Stimulated activated CD4-positive, alpha-beta T cell treated with anti-CD3 and anti-CD28 coated beads, Interleukin-12 subunit alpha, Interleukin-12 subunit beta, amount 100 ng/mL, for 48 hours (primary cell): Measurements from ENCODE around the gene ABHD17A.

Experiments used
- DNase-seq, 3 donors: peaks; one replicate each; pipeline ENCODE4 v3.0.0-alpha.2; 2020; ENCODE audit warnings: low read depth in 2 of 3, low spot score in 1 of 3

Gene ABHD17A

GRCh38 chr19:1854542-1855039 lies 30.7 kb downstream of the ABHD17A start:
- DNase-seq: no peak

GRCh38 chr19:1854039-1854541 lies 31.2 kb downstream of the ABHD17A start:
- DNase-seq: no peak

GRCh38 chr19:1853295-1854038 lies 31.8 kb downstream of the ABHD17A start:
- DNase-seq: peak; percentile 77 to 92 (median 81)

GRCh38 chr19:1852581-1853128 lies 32.6 kb downstream of the ABHD17A start:
- no peak for DNase-seq

- no peak for DNase-seq
Observed at GRCh38 chr19:1851654-1852580, 33.4 kb downstream of the ABHD17A start.

GRCh38 chr19:1850809-1851653 lies 34.3 kb downstream of the ABHD17A start:
- DNase-seq: no peak

GRCh38 chr19:1849886-1850398 lies 35.4 kb downstream of the ABHD17A start:
- no peak for DNase-seq

- DNase-seq: no peak
Observed at GRCh38 chr19:1849132-1849474, 36.2 kb downstream of the ABHD17A start.

GRCh38 chr19:1848399-1849131 lies 36.7 kb downstream of the ABHD17A start, which contains the start of gene REXO1:
REXO1 (minus strand) TSS chr19:1848483; CDS start chr19:1848358, 125 bp downstream.
- peak; percentile 95 to 99 (median 95) for DNase-seq

- no peak for DNase-seq
Observed at GRCh38 chr19:1847684-1848398, 37.5 kb downstream of the ABHD17A start.

GRCh38 chr19:1847348-1847683 lies 38.0 kb downstream of the ABHD17A start:
- no peak for DNase-seq

GRCh38 chr19:1846517-1847204 lies 38.6 kb downstream of the ABHD17A start:
- no peak for DNase-seq

- DNase-seq: no peak
Observed at GRCh38 chr19:1845642-1846041, 39.7 kb downstream of the ABHD17A start.

GRCh38 chr19:1845125-1845515 lies 40.2 kb downstream of the ABHD17A start:
- no peak for DNase-seq

GRCh38 chr19:1844513-1845124 lies 40.7 kb downstream of the ABHD17A start:
- no peak for DNase-seq

- DNase-seq: no peak
Observed at GRCh38 chr19:1843646-1844394, 41.5 kb downstream of the ABHD17A start.

- DNase-seq: no peak
Observed at GRCh38 chr19:1843116-1843515, 42.2 kb downstream of the ABHD17A start.
